OCI-LY3 (cell line): ENCODE results near the gene GRID2.

ENCODE experiments used
- H2AFZ ChIP-seq: fragments of 200-600, 300-600 bp; shearing (Covaris generic); 2 replicates; pipeline ENCODE4 v1.6.0; 2014; ENCODE audit warnings: antibody characterized with exemption, low read depth, low read length
- H3K27ac ChIP-seq: fragments of 200-600, 300-600 bp; sonication (generic); 2 replicates; pipeline ENCODE4 v1.5.1; 2014; ENCODE audit warnings: mild to moderate bottlenecking, low read length, moderate library complexity, mixed read lengths
- H3K27me3 ChIP-seq: fragments of 200-600, 300-600 bp; sonication (generic); 2 replicates; pipeline ENCODE4 v1.6.1; 2014; ENCODE audit warnings: low read depth, low read length, mixed read lengths
- H3K36me3 ChIP-seq: fragments of 200-600, 300-600 bp; sonication (generic); replicated peaks from 2 replicates; pipeline ENCODE3; 2014; ENCODE audit warnings: low read depth, low read length, mixed read lengths
- H3K4me1 ChIP-seq: fragments of 300-600, 200-600 bp; sonication (generic); 2 replicates; pipeline ENCODE4 v1.6.1; 2014; ENCODE audit warnings: low read length, mixed read lengths
- H3K4me2 ChIP-seq: fragments of 200-600, 300-600 bp; sonication (generic); 2 replicates; pipeline ENCODE4 v1.6.1; 2014; ENCODE audit warnings: low read length, mixed read lengths
- H3K4me3 ChIP-seq: fragments of 300-600, 200-600 bp; sonication (generic); 2 replicates; pipeline ENCODE4 v1.5.1; 2014; ENCODE audit warnings: antibody characterized with exemption, mild to moderate bottlenecking, low read length, moderate library complexity
- H3K79me2 ChIP-seq: fragments of 300-600, 200-600 bp; shearing (Covaris generic); 2 replicates; pipeline ENCODE4 v1.6.1; 2014; ENCODE audit warnings: mild to moderate bottlenecking, low read length, mixed read lengths
- H3K9ac ChIP-seq: fragments of 300-600, 200-600 bp; shearing (Covaris generic); 2 replicates; pipeline ENCODE4 v1.6.0; 2014; ENCODE audit warnings: mild to moderate bottlenecking, low read length, moderate library complexity
- H3K9me3 ChIP-seq: fragments of 200-600, 300-600 bp; shearing (Covaris generic); 2 replicates; pipeline ENCODE4 v1.6.1; 2014; ENCODE audit warnings: low read length, mixed read lengths; ENCODE audit not compliant: insufficient read depth
- H4K20me1 ChIP-seq: fragments of 200-600, 300-600 bp; sonication (generic); 2 replicates; pipeline ENCODE4 v1.6.1; 2016; ENCODE audit warnings: low read length, mixed read lengths; ENCODE audit not compliant: insufficient read depth
- CTCF ChIP-seq: fragments of 200-600, 300-600 bp; sonication (generic); IDR thresholded peaks from 2 replicates; pipeline ENCODE4 v1.5.1; 2014; ENCODE audit warnings: antibody characterized with exemption, low read length, low read depth
- EZH2phosphoT487 ChIP-seq: fragments of 200-600 bp; shearing (Covaris generic); IDR thresholded peaks from 2 replicates; pipeline ENCODE4 v1.6.1; 2018; ENCODE audit warnings: antibody characterized with exemption, mixed run types, low read depth

Gene GRID2

DNA sequence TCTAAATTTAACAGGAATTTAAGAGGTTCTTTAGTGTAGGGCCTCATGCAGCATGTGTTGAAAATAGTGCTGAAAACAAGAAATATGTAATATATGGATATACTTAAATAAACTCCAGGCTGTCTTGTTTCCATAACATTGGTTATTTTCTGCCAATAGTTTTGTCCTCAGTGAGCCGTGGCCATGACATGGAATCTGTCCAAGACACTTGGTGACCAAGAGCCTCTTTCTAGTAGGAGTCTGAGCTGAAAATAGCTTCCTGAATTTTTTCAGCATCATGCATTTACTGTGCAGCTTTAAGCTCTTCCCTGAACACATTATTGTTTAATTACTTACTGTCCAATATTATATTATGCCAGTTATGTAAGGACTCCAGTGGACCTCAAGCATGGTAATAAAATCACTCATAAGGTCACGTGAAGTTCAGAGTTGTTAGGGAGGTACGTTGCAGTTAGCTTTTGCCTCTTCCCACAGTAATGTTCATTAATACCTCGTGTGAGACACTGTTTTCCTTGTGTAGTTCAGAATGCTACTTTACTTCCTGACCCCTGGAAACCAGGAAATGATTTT is 488.2 kb downstream of the GRID2 start:
- TF ChIP-seq EZH2phosphoT487 (no peak), CTCF (no peak)
- H3K4me2 ChIP-seq, result no peak overlapping the region
- H2AFZ ChIP-seq, result no peak overlapping the region
- no peaks in the 10 kb centered on the region for H3K9me3 ChIP-seq
- H3K4me3 ChIP-seq, result no peak overlapping the region
- no peak overlapping the region for H3K27ac ChIP-seq
- H3K9ac ChIP-seq, result no peak overlapping the region
- H3K36me3 ChIP-seq, result no peaks in the 10 kb centered on the region
- H3K27me3 ChIP-seq, result no peaks in the 10 kb centered on the region
- peaks cover 8% of the 10 kb centered on the region for H3K4me1 ChIP-seq
- H4K20me1 ChIP-seq, result no peaks in the 10 kb centered on the region
- no peaks in the 10 kb centered on the region for H3K79me2 ChIP-seq

GRCh38 chr4:92809381-92809780 is 505.6 kb downstream of the GRID2 start:
- Histone ChIP-seq H3K27me3 (no peaks in the 10 kb centered on the region), H3K27ac (no peak overlapping the region)
- no peak for TF ChIP-seq EZH2phosphoT487
- no peak for TF ChIP-seq CTCF

GRCh38 chr4:92812652-92813051 is 508.9 kb downstream of the GRID2 start:
- Histone ChIP-seq H3K4me1 (no peaks in the 10 kb centered on the region), H3K9ac (no peak overlapping the region), H3K27me3 (no peaks in the 10 kb centered on the region), H4K20me1 (no peaks in the 10 kb centered on the region), H3K79me2 (no peaks in the 10 kb centered on the region), H3K4me3 (no peak overlapping the region), H3K36me3 (no peaks in the 10 kb centered on the region), H3K9me3 (no peaks in the 10 kb centered on the region), H3K27ac (no peak overlapping the region), H2AFZ (no peak overlapping the region), H3K4me2 (no peak overlapping the region)
- TF ChIP-seq CTCF (no peak), EZH2phosphoT487 (no peak)

More at GRCh38 chr4:92809381-92809780, 505.6 kb downstream of the GRID2 start:
- Histone ChIP-seq H3K4me3 (no peak overlapping the region), H4K20me1 (no peaks in the 10 kb centered on the region), H3K36me3 (no peaks in the 10 kb centered on the region), H3K79me2 (no peaks in the 10 kb centered on the region), H2AFZ (no peak overlapping the region), H3K4me1 (peaks cover 7% of the 10 kb centered on the region), H3K4me2 (no peak overlapping the region), H3K9ac (no peak overlapping the region), H3K9me3 (no peaks in the 10 kb centered on the region)

DNA sequence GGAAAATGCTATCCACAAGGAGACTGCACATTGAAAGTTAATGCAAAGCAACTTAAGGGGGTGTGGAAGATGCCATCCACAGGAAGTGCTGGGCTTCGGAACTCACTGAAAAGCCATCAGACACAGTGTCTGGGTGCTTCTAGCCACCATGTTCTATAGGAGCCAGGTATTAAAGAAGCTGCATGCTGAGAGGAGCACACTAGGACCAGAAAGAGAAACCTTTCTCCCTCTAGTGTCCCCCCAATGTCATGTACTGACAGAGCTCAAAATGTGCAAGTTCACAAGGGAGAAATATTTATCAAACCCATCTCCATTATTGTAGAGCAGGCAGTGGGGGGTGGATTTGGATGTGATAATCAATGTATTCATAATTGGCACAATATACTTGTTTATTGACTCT is 510.9 kb downstream of the GRID2 start:
- Histone ChIP-seq H3K36me3 (no peaks in the 10 kb centered on the region), H3K4me1 (no peaks in the 10 kb centered on the region), H3K27ac (no peak overlapping the region), H3K4me2 (no peak overlapping the region), H3K9ac (no peak overlapping the region), H3K4me3 (no peak overlapping the region), H3K79me2 (no peaks in the 10 kb centered on the region), H3K9me3 (no peaks in the 10 kb centered on the region), H2AFZ (no peak overlapping the region), H4K20me1 (no peaks in the 10 kb centered on the region), H3K27me3 (no peaks in the 10 kb centered on the region)
- TF ChIP-seq EZH2phosphoT487 (no peak), CTCF (no peak)
